Mucosa of rectum (tissue), 2 donors: ENCODE measurements around the gene KLHL12.
"Not testable (repeated sequence)": the region's sequence is repeated elsewhere in the genome, so short reads cannot be mapped to it uniquely, and the experiment has no call there.

Experiments
- H3K27ac ChIP-seq, 2 donors: one replicate each; pipeline ENCODE4 v1.7.0; 2013; ENCODE audit warnings: inconsistent platforms in 2 of 2, low read depth in 2 of 2, low read length in 2 of 2
- H3K27me3 ChIP-seq, 2 donors: one replicate each; pipeline ENCODE4 v1.7.0; 2013; ENCODE audit warnings: low read length in 2 of 2; ENCODE audit not compliant: control insufficient read depth in 2 of 2, insufficient read depth in 2 of 2
- H3K36me3 ChIP-seq, 2 donors: one replicate each; pipeline ENCODE4 v1.7.0; 2013; ENCODE audit warnings: low read length in 2 of 2; ENCODE audit not compliant: control insufficient read depth in 2 of 2, insufficient read depth in 2 of 2
- H3K4me1 ChIP-seq, 2 donors: one replicate each; pipeline ENCODE4 v1.7.0; 2013; ENCODE audit warnings: low read length in 2 of 2, mild to moderate bottlenecking in 1 of 2; ENCODE audit not compliant: control insufficient read depth in 2 of 2, insufficient read depth in 2 of 2
- H3K4me3 ChIP-seq, 2 donors: one replicate each; pipeline ENCODE4 v1.7.0; 2013; ENCODE audit warnings: low read length in 2 of 2
- H3K9ac ChIP-seq, 2 donors: one replicate each; pipeline ENCODE4 v1.7.0; 2013; ENCODE audit warnings: low read length in 2 of 2, low read depth in 1 of 2, mild to moderate bottlenecking in 1 of 2
- H3K9me3 ChIP-seq, 2 donors: one replicate each; pipeline ENCODE4 v1.7.0; 2013; ENCODE audit warnings: low read length in 2 of 2; ENCODE audit not compliant: control insufficient read depth in 2 of 2
- donor health status: healthy.
- donor health status: Normal muscosa, but diverticular disease.

Gene KLHL12

DNA sequence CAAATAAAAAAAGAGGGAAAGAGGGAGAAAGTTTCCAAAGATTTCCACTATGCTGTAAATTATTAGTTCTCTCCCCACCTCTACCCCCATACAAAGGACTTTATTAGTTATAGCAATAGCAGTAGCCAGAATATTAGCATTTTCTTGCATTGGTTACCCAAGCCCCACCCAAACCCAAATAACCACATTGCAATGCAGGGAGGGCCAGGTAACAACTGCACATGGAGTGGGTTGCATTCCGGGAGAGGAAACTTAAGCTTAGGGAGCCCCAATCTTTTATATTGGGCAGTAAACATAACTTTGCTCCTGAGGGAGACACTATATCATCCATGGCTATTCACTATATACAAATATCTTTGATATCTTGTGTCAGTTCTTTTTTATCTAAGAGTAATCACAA lies 25.1 kb upstream of the KLHL12 start:
- H3K4me1 ChIP-seq = peaks cover 2 to 4% of the 10 kb centered on the region in 2 donors
- H3K36me3 ChIP-seq = peaks cover 25 to 27% of the 10 kb centered on the region in 2 donors
- H3K27me3 ChIP-seq = no peaks in the 10 kb centered on the region
- H3K4me3 ChIP-seq = no peak overlapping the region
- H3K27ac ChIP-seq = peak overlapping the region; percentile 29 to 49
- H3K9me3 ChIP-seq = no peaks in the 10 kb centered on the region
- H3K9ac ChIP-seq = no peak overlapping the region

DNA sequence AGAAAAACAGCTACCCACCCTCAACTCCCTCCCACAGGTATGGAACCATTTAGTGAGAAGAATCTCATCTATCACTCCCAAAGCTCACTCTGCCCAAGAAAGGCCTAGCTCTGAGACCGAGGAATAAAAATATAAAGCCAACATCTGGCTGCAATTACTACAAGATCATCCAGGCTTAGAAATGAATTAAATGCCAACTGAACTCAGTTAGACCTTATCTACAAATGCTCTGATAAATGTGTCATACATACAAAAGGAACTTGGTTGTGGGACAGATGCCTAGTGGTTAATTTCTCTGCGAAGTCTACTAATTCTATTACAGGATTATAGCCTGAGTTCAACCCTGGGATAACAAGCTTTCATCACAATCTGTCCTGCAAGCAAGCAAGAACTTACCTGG lies 24.4 kb upstream of the KLHL12 start:
- Histone ChIP-seq H3K9ac (no peak overlapping the region), H3K4me1 (no peaks in the 10 kb centered on the region), H3K4me3 (no peak overlapping the region), H3K36me3 (peaks cover 26 to 30% of the 10 kb centered on the region in 2 donors), H3K9me3 (no peaks in the 10 kb centered on the region), H3K27me3 (no peaks in the 10 kb centered on the region), H3K27ac (no peak overlapping the region)

DNA sequence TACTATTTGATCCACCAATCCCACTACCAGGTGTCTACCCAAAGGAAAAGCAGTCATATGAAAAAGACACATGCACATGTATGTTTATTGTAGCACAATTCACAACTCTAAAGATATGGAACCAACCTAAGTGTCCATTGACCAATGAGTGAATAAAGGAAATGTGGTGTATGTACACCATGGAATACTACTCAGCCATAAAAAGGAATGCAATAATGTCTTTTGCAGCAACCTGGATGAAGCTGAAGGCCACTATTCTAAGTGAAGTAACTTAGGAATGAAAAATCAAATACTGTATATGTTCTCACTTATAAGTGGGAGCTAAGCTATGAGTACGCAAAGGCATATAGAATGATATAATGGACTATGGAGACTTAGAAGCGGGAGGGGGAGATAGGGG lies 18.4 kb upstream of the KLHL12 start:
- H3K4me3 ChIP-seq = no peak overlapping the region
- peaks cover 72 to 78% of the 10 kb centered on the region in 2 donors for H3K36me3 ChIP-seq
- no peak overlapping the region for H3K9ac ChIP-seq
- no peaks in the 10 kb centered on the region for H3K27me3 ChIP-seq
- H3K9me3 ChIP-seq = no peaks in the 10 kb centered on the region
- no peak overlapping the region for H3K27ac ChIP-seq
- H3K4me1 ChIP-seq = no peaks in the 10 kb centered on the region

DNA sequence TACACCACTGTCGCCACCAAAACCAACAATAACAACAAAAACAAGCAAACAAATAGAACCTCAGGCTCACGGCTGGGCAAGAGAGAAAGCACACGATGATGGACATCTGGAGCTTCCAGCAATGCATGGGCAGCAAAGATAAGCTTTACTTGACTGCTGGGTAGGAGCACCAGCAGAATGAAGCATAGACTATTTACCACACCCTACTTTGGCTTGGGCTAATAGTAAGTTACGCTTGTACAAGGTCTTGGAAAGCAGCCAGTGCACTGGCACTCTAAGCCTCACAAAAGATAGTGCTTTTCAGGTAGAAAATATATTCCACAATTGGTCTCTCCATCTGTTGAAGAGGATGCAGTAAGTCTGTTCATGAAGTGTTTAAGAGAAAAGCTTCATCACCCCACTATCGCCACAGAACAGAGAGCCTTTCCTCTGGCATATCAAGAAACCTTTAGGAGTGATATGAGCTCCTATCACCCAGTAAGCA lies 17.4 kb upstream of the KLHL12 start:
- Histone ChIP-seq H3K9me3 (no peaks in the 10 kb centered on the region), H3K9ac (no peak overlapping the region), H3K36me3 (peaks cover 67 to 72% of the 10 kb centered on the region in 2 donors), H3K4me1 (no peaks in the 10 kb centered on the region), H3K27ac (no peak overlapping the region), H3K27me3 (no peaks in the 10 kb centered on the region), H3K4me3 (no peak overlapping the region)

DNA sequence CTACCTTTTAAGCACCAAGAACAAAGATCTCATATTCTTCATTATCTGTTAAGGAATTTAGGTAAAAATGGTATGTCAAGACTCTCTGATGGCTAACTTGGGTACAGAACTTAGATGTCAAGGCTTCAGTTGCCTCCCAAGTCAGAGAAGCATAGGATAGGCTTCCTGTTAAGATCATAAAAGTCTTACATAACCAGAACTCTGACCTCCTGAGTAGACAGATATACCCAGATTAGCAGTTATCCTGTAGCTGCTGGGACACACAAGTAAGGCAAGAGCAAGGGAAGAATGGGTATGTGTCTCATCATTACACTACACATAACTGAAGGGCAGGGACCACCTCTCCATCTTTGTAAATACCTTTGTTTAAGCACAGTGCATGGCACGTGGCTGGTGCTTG lies 15.4 kb upstream of the KLHL12 start:
- Histone ChIP-seq H3K36me3 (peaks cover 53 to 55% of the 10 kb centered on the region in 2 donors), H3K4me3 (no peak overlapping the region), H3K9me3 (no peaks in the 10 kb centered on the region), H3K9ac (no peak overlapping the region), H3K4me1 (no peaks in the 10 kb centered on the region), H3K27me3 (no peaks in the 10 kb centered on the region), H3K27ac (no peak overlapping the region)

DNA sequence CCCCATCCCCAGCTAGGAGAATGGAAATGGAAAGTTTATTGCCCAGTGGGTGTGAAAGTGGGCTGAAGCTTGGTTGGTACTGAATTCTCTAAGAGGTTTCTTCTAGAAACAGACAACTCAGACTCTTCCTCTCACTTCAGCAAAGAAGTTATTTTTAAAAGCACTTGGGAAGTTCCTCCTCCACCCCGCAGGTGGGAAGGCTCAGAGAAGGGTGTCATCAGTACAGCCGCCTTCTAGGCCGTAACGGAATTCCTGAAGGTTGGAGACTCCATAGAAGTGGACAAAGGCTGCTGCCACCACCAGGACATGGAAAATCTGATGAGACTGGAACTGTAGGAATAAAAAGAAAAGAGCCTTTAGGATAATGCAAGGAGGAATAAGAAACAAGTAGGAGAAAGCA lies 14.3 kb upstream of the KLHL12 start:
- H3K27me3 ChIP-seq = no peaks in the 10 kb centered on the region
- H3K4me1 ChIP-seq = no peaks in the 10 kb centered on the region
- H3K4me3 ChIP-seq = no peak overlapping the region
- no peaks in the 10 kb centered on the region for H3K9me3 ChIP-seq
- H3K27ac ChIP-seq = no peak overlapping the region
- no peak overlapping the region for H3K9ac ChIP-seq
- peaks cover 50% of the 10 kb centered on the region in 2 donors for H3K36me3 ChIP-seq

DNA sequence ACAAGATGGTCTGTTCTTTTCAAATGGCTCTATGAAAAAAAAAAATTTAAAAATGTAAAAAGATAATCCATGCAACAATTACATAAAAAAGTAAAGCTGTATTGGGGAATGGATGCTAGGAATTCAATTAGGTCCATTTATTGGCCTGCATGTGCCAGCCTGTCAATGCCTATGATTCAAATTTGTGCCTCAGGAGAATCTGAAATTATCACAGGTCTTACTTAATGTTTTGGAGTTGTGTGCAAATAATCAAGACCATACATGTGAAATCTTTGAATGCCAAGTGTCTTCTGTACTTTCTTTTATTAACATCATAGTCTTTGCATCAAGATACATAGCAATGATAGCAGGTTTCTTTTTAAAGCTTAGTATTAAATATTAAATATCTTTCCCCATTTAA lies 13.5 kb upstream of the KLHL12 start:
- no peaks in the 10 kb centered on the region for H3K4me1 ChIP-seq
- H3K9ac ChIP-seq = no peak overlapping the region
- H3K27me3 ChIP-seq = no peaks in the 10 kb centered on the region
- H3K36me3 ChIP-seq = peaks cover 43% of the 10 kb centered on the region in 2 donors
- no peak overlapping the region for H3K27ac ChIP-seq
- no peaks in the 10 kb centered on the region for H3K9me3 ChIP-seq
- no peak overlapping the region for H3K4me3 ChIP-seq

DNA sequence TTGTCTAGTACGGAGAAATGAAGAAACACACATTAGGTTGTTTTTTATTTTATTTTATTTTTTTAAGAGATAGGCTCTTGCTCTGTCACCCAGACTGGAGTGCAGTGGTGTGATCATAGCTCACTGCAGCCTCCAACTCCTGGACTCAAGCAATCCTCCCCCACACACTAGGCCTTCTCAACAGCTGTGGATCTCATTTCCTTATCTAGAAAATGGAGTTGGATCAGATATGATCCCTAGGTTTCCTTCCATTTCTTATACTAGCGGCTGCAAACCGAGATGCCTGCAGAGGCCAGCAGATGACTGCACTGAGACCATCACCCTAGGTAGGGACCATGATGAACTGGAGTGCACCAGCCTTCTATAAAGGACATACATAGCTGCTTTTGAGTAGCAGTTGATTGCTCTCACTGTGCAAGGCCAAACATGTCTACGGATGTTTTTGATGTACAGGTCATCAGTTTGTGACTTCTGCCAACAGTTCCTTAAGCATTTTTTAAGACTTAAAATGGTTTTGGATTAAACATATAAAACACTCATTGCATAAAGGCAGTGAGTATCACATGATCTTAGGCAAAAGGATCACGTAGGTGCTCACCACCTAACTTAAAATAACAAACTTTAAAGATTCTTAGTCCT lies 11.4 kb upstream of the KLHL12 start:
- H3K36me3 ChIP-seq = peaks cover 21 to 24% of the 10 kb centered on the region in 2 donors
- no peak overlapping the region for H3K9ac ChIP-seq
- no peak overlapping the region for H3K4me3 ChIP-seq
- H3K9me3 ChIP-seq = no peaks in the 10 kb centered on the region
- H3K27ac ChIP-seq = no peak overlapping the region
- no peaks in the 10 kb centered on the region for H3K4me1 ChIP-seq
- H3K27me3 ChIP-seq = no peaks in the 10 kb centered on the region

DNA sequence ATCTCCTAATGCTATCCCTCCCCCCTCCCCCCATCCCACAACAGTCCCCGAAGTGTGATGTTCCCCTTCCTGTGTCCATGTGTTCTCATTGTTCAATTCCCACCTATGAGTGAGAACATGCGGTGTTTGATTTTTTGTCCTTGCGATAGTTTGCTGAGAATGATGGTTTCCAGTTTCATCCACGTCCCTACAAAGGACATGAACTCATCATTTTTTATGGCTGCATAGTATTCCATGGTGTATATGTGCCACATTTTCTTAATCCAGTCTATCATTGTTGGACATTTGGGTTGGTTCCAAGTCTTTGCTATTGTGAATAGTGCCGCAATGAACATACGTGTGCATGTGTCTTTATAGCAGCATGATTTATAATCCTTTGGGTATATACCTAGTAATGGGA lies 9.4 kb upstream of the KLHL12 start:
- H3K36me3 ChIP-seq, H3K9me3 ChIP-seq, H3K9ac ChIP-seq, H3K27me3 ChIP-seq, H3K4me1 ChIP-seq, H3K4me3 ChIP-seq, H3K27ac ChIP-seq: not testable (repeated sequence)

DNA sequence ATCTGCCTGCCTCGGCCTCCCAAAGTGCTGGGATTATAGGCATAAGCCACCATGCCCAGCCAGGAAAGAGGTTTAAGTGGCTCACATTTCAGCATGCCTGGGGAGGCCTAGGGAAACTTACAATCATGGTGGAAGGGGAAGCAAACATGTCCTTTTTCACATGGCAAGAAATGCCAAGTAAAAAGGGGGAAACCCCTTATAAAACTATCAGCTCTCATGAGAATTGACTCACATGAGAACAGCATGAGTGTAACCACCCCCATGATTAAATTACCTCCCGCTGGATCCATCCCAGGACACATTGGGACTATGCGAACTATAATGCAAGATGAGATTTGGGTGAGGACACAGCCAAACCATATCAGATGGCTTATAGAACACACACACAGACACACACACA lies 8.8 kb upstream of the KLHL12 start:
- Histone ChIP-seq H3K27ac (no peak overlapping the region), H3K9ac (no peak overlapping the region), H3K9me3 (no peaks in the 10 kb centered on the region), H3K27me3 (no peaks in the 10 kb centered on the region), H3K4me1 (no peaks in the 10 kb centered on the region), H3K4me3 (no peak overlapping the region), H3K36me3 (peaks cover 0 to 4% of the 10 kb centered on the region in 2 donors)

DNA sequence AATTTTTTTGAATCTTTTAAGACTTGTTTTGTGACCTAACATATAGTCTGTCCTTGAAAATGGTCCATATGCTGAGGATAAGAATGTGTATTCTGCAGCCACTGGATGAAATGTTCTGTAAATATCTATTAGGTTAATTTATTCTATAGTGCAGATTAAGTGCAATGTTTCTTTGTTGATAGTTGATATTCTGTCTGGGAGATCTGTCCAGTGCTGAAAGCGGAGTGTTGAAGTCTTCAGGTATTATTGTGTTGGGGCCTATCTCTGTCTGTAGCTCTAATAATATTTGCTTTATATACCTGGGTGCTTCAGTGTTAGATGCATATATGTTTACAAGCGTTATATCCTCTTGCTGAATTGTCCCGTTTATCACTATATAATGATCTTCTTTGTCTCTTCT lies 7.7 kb upstream of the KLHL12 start:
- H3K4me1 ChIP-seq = no peaks in the 10 kb centered on the region
- H3K9ac ChIP-seq = no peak overlapping the region
- H3K27ac ChIP-seq = no peak overlapping the region
- no peaks in the 10 kb centered on the region for H3K36me3 ChIP-seq
- no peak overlapping the region for H3K4me3 ChIP-seq
- H3K9me3 ChIP-seq = no peaks in the 10 kb centered on the region
- no peaks in the 10 kb centered on the region for H3K27me3 ChIP-seq
